Karpas-422 (cell line): Measurements from ENCODE around the gene NME9. TPM values are rescaled to one million over a fixed set of nuclear protein-coding genes. Genes with fewer than 3 reads are reported as not detected.

Experiments
- DNase-seq: peaks from one replicate; pipeline ENCODE4 v3.0.0-alpha.2; 2015
- H2AFZ ChIP-seq: fragments of 200-600 bp; sonication (generic); 2 replicates; pipeline ENCODE4 v1.6.1; 2014; ENCODE audit warnings: antibody characterized with exemption, low read length, mixed read lengths
- H3K27ac ChIP-seq: fragments of 200-600 bp; sonication (generic); 2 replicates; pipeline ENCODE4 v1.5.1; 2014; ENCODE audit warnings: mild to moderate bottlenecking, low read length, moderate library complexity
- H3K27me3 ChIP-seq: fragments of 200-600 bp; sonication (generic); 2 replicates; pipeline ENCODE4 v1.6.1; 2014; ENCODE audit warnings: low read length, mixed read lengths
- H3K36me3 ChIP-seq: fragments of 200-600 bp; sonication (generic); 2 replicates; pipeline ENCODE4 v1.6.1; 2014; ENCODE audit warnings: low read length, mixed read lengths; ENCODE audit not compliant: insufficient read depth
- H3K4me1 ChIP-seq: fragments of 200-600 bp; sonication (generic); 2 replicates; pipeline ENCODE4 v1.6.1; 2014; ENCODE audit warnings: mild to moderate bottlenecking, low read length, mixed read lengths
- H3K4me2 ChIP-seq: fragments of 200-600 bp; sonication (generic); 2 replicates; pipeline ENCODE4 v1.6.1; 2014; ENCODE audit warnings: low read length, low read depth, mild to moderate bottlenecking; ENCODE audit not compliant: poor library complexity, severe bottlenecking
- H3K4me3 ChIP-seq: fragments of 200-600 bp; sonication (generic); 2 replicates; pipeline ENCODE4 v1.5.1; 2014; ENCODE audit warnings: mild to moderate bottlenecking, antibody characterized with exemption, low read length, mixed read lengths
- H3K79me2 ChIP-seq: fragments of 200-600 bp; sonication (generic); 2 replicates; pipeline ENCODE4 v1.6.1; 2014; ENCODE audit warnings: mild to moderate bottlenecking, low read length, mixed read lengths
- H3K9ac ChIP-seq: fragments of 200-600 bp; sonication (generic); 2 replicates; pipeline ENCODE4 v1.6.0; 2014; ENCODE audit warnings: low read length
- H3K9me2 ChIP-seq: fragments of 200-600 bp; sonication (generic), shearing (Covaris generic); replicated peaks from 2 replicates; pipeline ENCODE4 v1.6.0; 2014; ENCODE audit warnings: mild to moderate bottlenecking, low read length, moderate library complexity; ENCODE audit not compliant: insufficient read depth
- H3K9me3 ChIP-seq: fragments of 300-700, 200-600 bp; sonication (generic); 2 replicates; pipeline ENCODE4 v1.6.1; 2014; ENCODE audit warnings: low read length, mixed read lengths
- H4K20me1 ChIP-seq: fragments of 200-600 bp; sonication (generic); 2 replicates; pipeline ENCODE4 v1.6.1; 2014; ENCODE audit warnings: mild to moderate bottlenecking, antibody characterized with exemption, low read length, low read depth; ENCODE audit not compliant: insufficient read depth
- total RNA-seq: library from RNA; depleted of rRNA; stranded (reverse); fragments of >200 nt; shearing (Covaris generic); gene quantifications from 2 replicates; pipeline ENCODE4 v1.2.3, GENCODE V29; 2014; ENCODE audit warnings: low replicate concordance

NME9 gene
- total RNA-seq, 1 experiment from 2014 or later = not detected

- H3K9ac ChIP-seq = no peak overlapping the region
- no peaks in the 10 kb centered on the region for H3K36me3 ChIP-seq
- no peaks in the 10 kb centered on the region for H3K27me3 ChIP-seq
- no peak overlapping the region for H2AFZ ChIP-seq
- H3K9me3 ChIP-seq = no peaks in the 10 kb centered on the region
- no peak overlapping the region for H3K4me3 ChIP-seq
- no peak overlapping the region for H3K4me2 ChIP-seq
- H3K4me1 ChIP-seq = peaks cover 5% of the 10 kb centered on the region
- DNase-seq = no peak
- no peaks in the 10 kb centered on the region for H3K9me2 ChIP-seq
- H3K79me2 ChIP-seq = no peaks in the 10 kb centered on the region
- no peak overlapping the region for H3K27ac ChIP-seq
- H4K20me1 ChIP-seq = no peaks in the 10 kb centered on the region
Observed at GRCh38 chr3:138366006-138366759, 36.5 kb upstream of the NME9 start.

- no peak for DNase-seq
- no peaks in the 10 kb centered on the region for H3K9me3 ChIP-seq
- no peaks in the 10 kb centered on the region for H3K36me3 ChIP-seq
- no peaks in the 10 kb centered on the region for H3K9me2 ChIP-seq
- no peaks in the 10 kb centered on the region for H3K4me1 ChIP-seq
- H3K79me2 ChIP-seq = no peaks in the 10 kb centered on the region
- no peak overlapping the region for H3K4me2 ChIP-seq
- H3K9ac ChIP-seq = no peak overlapping the region
- no peak overlapping the region for H3K27ac ChIP-seq
- no peaks in the 10 kb centered on the region for H4K20me1 ChIP-seq
- H2AFZ ChIP-seq = no peak overlapping the region
- H3K27me3 ChIP-seq = no peaks in the 10 kb centered on the region
- H3K4me3 ChIP-seq = no peak overlapping the region
Observed at GRCh38 chr3:138365253-138365555, 35.6 kb upstream of the NME9 start.

- H3K4me3 ChIP-seq = no peak overlapping the region
- H3K4me2 ChIP-seq = no peak overlapping the region
- no peaks in the 10 kb centered on the region for H3K27me3 ChIP-seq
- H3K9me2 ChIP-seq = no peaks in the 10 kb centered on the region
- no peaks in the 10 kb centered on the region for H3K9me3 ChIP-seq
- H2AFZ ChIP-seq = no peak overlapping the region
- no peak for DNase-seq
- no peaks in the 10 kb centered on the region for H3K36me3 ChIP-seq
- H3K9ac ChIP-seq = no peak overlapping the region
- H4K20me1 ChIP-seq = no peaks in the 10 kb centered on the region
- no peaks in the 10 kb centered on the region for H3K4me1 ChIP-seq
- no peaks in the 10 kb centered on the region for H3K79me2 ChIP-seq
- no peak overlapping the region for H3K27ac ChIP-seq
Observed at GRCh38 chr3:138364356-138365252, 35.0 kb upstream of the NME9 start.

- Histone ChIP-seq H4K20me1 (no peaks in the 10 kb centered on the region), H3K4me1 (no peaks in the 10 kb centered on the region), H2AFZ (no peak overlapping the region), H3K4me2 (no peak overlapping the region), H3K36me3 (no peaks in the 10 kb centered on the region), H3K27ac (no peak overlapping the region), H3K79me2 (no peaks in the 10 kb centered on the region), H3K9me2 (no peaks in the 10 kb centered on the region), H3K9ac (no peak overlapping the region), H3K4me3 (no peak overlapping the region), H3K9me3 (no peaks in the 10 kb centered on the region), H3K27me3 (no peaks in the 10 kb centered on the region)
- DNase-seq = no peak
Observed at GRCh38 chr3:138363322-138363721, 33.7 kb upstream of the NME9 start.

- H3K4me1 ChIP-seq = no peaks in the 10 kb centered on the region
- no peaks in the 10 kb centered on the region for H3K79me2 ChIP-seq
- no peaks in the 10 kb centered on the region for H3K27me3 ChIP-seq
- no peak for DNase-seq
- no peak overlapping the region for H3K9ac ChIP-seq
- H3K9me3 ChIP-seq = no peaks in the 10 kb centered on the region
- no peak overlapping the region for H2AFZ ChIP-seq
- H3K4me2 ChIP-seq = no peak overlapping the region
- no peaks in the 10 kb centered on the region for H4K20me1 ChIP-seq
- no peak overlapping the region for H3K4me3 ChIP-seq
- no peaks in the 10 kb centered on the region for H3K9me2 ChIP-seq
- H3K36me3 ChIP-seq = no peaks in the 10 kb centered on the region
- H3K27ac ChIP-seq = no peak overlapping the region
Observed at GRCh38 chr3:138362538-138362937, 32.9 kb upstream of the NME9 start.

- Histone ChIP-seq H3K4me1 (no peaks in the 10 kb centered on the region), H3K27me3 (no peaks in the 10 kb centered on the region), H3K9me2 (no peaks in the 10 kb centered on the region), H3K9ac (no peak overlapping the region), H3K4me3 (no peak overlapping the region), H3K27ac (no peak overlapping the region), H4K20me1 (no peaks in the 10 kb centered on the region), H3K9me3 (no peaks in the 10 kb centered on the region), H3K79me2 (no peaks in the 10 kb centered on the region), H3K4me2 (no peak overlapping the region), H3K36me3 (no peaks in the 10 kb centered on the region), H2AFZ (no peak overlapping the region)
- no peak for DNase-seq
Observed at GRCh38 chr3:138361561-138361971, 31.9 kb upstream of the NME9 start.

- Histone ChIP-seq H3K79me2 (no peaks in the 10 kb centered on the region), H2AFZ (no peak overlapping the region), H3K4me2 (no peak overlapping the region), H3K36me3 (no peaks in the 10 kb centered on the region), H3K9me2 (no peaks in the 10 kb centered on the region), H3K4me1 (no peaks in the 10 kb centered on the region), H3K27me3 (no peaks in the 10 kb centered on the region), H3K9ac (no peak overlapping the region), H4K20me1 (no peaks in the 10 kb centered on the region), H3K4me3 (no peak overlapping the region), H3K27ac (no peak overlapping the region), H3K9me3 (no peaks in the 10 kb centered on the region)
- DNase-seq = no peak
Observed at GRCh38 chr3:138360869-138361525, 31.3 kb upstream of the NME9 start.
